Urinary bladder (tissue), 4 donors: Measurements from ENCODE around the gene TMEM63A. TPM values are rescaled to one million over a fixed set of nuclear protein-coding genes. Genes with fewer than 3 reads are reported as not detected.

Source experiments
- DNase-seq: peaks from one replicate; pipeline ENCODE4 v3.0.0-alpha.2; 2015; ENCODE audit errors: extremely low spot score
- H3K27ac ChIP-seq: one replicate; pipeline ENCODE4 v1.5.1; 2013; ENCODE audit warnings: low read depth, mild to moderate bottlenecking, moderate library complexity
- H3K36me3 ChIP-seq: one replicate; pipeline ENCODE4 v1.6.1; 2013; ENCODE audit warnings: mild to moderate bottlenecking, moderate library complexity; ENCODE audit not compliant: insufficient read depth
- H3K4me1 ChIP-seq: one replicate; pipeline ENCODE4 v1.6.1; 2013; ENCODE audit warnings: mild to moderate bottlenecking, moderate library complexity; ENCODE audit not compliant: insufficient read depth
- H3K4me3 ChIP-seq: one replicate; pipeline ENCODE4 v1.5.1; 2013; ENCODE audit warnings: low read depth, low read length
- WGBS: extraction: QIAGEN DNeasy Blood & Tissue Kit; methylation state at CpG from one replicate; pipeline ENCODE4 v1.1.7; 2013; 5-methylcytosine and 5-hydroxymethylcytosine counted together
- polyA plus RNA-seq: library from polyadenylated mRNA; stranded (reverse); fragments of 200-250 nt; gene quantifications from one replicate; pipeline ENCODE4 v1.2.3, GENCODE V29; 2013
- total RNA-seq: library from RNA; depleted of rRNA; stranded (reverse); fragments of >200 nt; gene quantifications from one replicate; pipeline ENCODE4 v1.2.3, GENCODE V29; 2014
- donor health status: healthy with polysubstance abuse.
- donor health status: healthy.

Gene TMEM63A
- total and polyA plus RNA-seq, 2 donors = 28.1 to 53.7 TPM

- Histone ChIP-seq H3K4me1 (no peaks in the 10 kb centered on the region), H3K27ac (no peak overlapping the region), H3K36me3 (no peaks in the 10 kb centered on the region), H3K4me3 (no peak overlapping the region)
- no peak for DNase-seq
- WGBS = 89% methylated on average over 5 of the region's 5 CpGs
Measured at GRCh38 chr1:225917536-225917935, 35.4 kb upstream of the TMEM63A start.

- no peak overlapping the region for H3K27ac ChIP-seq
- H3K36me3 ChIP-seq = no peaks in the 10 kb centered on the region
- DNase-seq = no peak
- 92% methylated on average over 3 of the region's 3 CpGs for WGBS
- H3K4me1 ChIP-seq = no peaks in the 10 kb centered on the region
- H3K4me3 ChIP-seq = no peak overlapping the region
Measured at GRCh38 chr1:225917101-225917500, 34.9 kb upstream of the TMEM63A start.

- Histone ChIP-seq H3K36me3 (no peaks in the 10 kb centered on the region), H3K27ac (no peak overlapping the region), H3K4me3 (no peak overlapping the region), H3K4me1 (no peaks in the 10 kb centered on the region)
- DNase-seq = no peak
- WGBS = 76% methylated on average over 7 of the region's 7 CpGs
Measured at GRCh38 chr1:225915538-225915991, 33.4 kb upstream of the TMEM63A start.

- no peak for DNase-seq
- H3K27ac ChIP-seq = no peak overlapping the region
- no peaks in the 10 kb centered on the region for H3K4me1 ChIP-seq
- no peaks in the 10 kb centered on the region for H3K36me3 ChIP-seq
- 82% methylated on average over 6 of the region's 6 CpGs for WGBS
- no peak overlapping the region for H3K4me3 ChIP-seq
Measured at GRCh38 chr1:225914947-225915346, 32.8 kb upstream of the TMEM63A start.

- Histone ChIP-seq H3K4me3 (no peak overlapping the region), H3K27ac (no peak overlapping the region), H3K36me3 (no peaks in the 10 kb centered on the region), H3K4me1 (no peaks in the 10 kb centered on the region)
- no peak for DNase-seq
- 90% methylated on average over 6 of the region's 6 CpGs for WGBS
Measured at GRCh38 chr1:225914391-225914790, 32.2 kb upstream of the TMEM63A start.

- Histone ChIP-seq H3K4me1 (no peaks in the 10 kb centered on the region), H3K27ac (no peak overlapping the region), H3K4me3 (no peak overlapping the region), H3K36me3 (no peaks in the 10 kb centered on the region)
- WGBS = 38% methylated on average over 53 of the region's 53 CpGs
- DNase-seq = no peak
Measured at GRCh38 chr1:225911191-225912130, 29.3 kb upstream of the TMEM63A start.

- H3K36me3 ChIP-seq = no peaks in the 10 kb centered on the region
- no peak for DNase-seq
- 100% methylated on average over 1 of the region's 1 CpG for WGBS
- H3K27ac ChIP-seq = no peak overlapping the region
- H3K4me1 ChIP-seq = no peaks in the 10 kb centered on the region
- no peak overlapping the region for H3K4me3 ChIP-seq
Measured at GRCh38 chr1:225909477-225909876, 27.3 kb upstream of the TMEM63A start.

- H3K36me3 ChIP-seq = no peaks in the 10 kb centered on the region
- 62% methylated on average over 2 of the region's 2 CpGs for WGBS
- DNase-seq = no peak
- H3K27ac ChIP-seq = no peak overlapping the region
- H3K4me3 ChIP-seq = no peak overlapping the region
- no peaks in the 10 kb centered on the region for H3K4me1 ChIP-seq
Measured at GRCh38 chr1:225908773-225909172, 26.6 kb upstream of the TMEM63A start.

- Histone ChIP-seq H3K4me1 (no peaks in the 10 kb centered on the region), H3K36me3 (no peaks in the 10 kb centered on the region), H3K27ac (no peak overlapping the region), H3K4me3 (no peak overlapping the region)
- DNase-seq = no peak
- WGBS = 82% methylated on average over 5 of the region's 5 CpGs
Measured at GRCh38 chr1:225908013-225908640, 25.9 kb upstream of the TMEM63A start.

GRCh38 chr1:225907341-225907740 is 25.2 kb upstream of the TMEM63A start:
- DNase-seq = no peak
- 94% methylated on average over 7 of the region's 7 CpGs for WGBS
- H3K36me3 ChIP-seq = no peaks in the 10 kb centered on the region
- no peaks in the 10 kb centered on the region for H3K4me1 ChIP-seq
- H3K27ac ChIP-seq = no peak overlapping the region
- no peak overlapping the region for H3K4me3 ChIP-seq

GRCh38 chr1:225906467-225906866 is 24.3 kb upstream of the TMEM63A start:
- 93% methylated on average over 6 of the region's 6 CpGs for WGBS
- no peak for DNase-seq
- Histone ChIP-seq H3K27ac (no peak overlapping the region), H3K4me3 (no peak overlapping the region), H3K4me1 (no peaks in the 10 kb centered on the region), H3K36me3 (no peaks in the 10 kb centered on the region)

- no peak overlapping the region for H3K27ac ChIP-seq
- no peak for DNase-seq
- no peak overlapping the region for H3K4me3 ChIP-seq
- 84% methylated on average over 4 of the region's 4 CpGs for WGBS
- H3K36me3 ChIP-seq = no peaks in the 10 kb centered on the region
- H3K4me1 ChIP-seq = no peaks in the 10 kb centered on the region
Measured at GRCh38 chr1:225903623-225904022, 21.4 kb upstream of the TMEM63A start.

GRCh38 chr1:225899044-225899925 is 17.1 kb upstream of the TMEM63A start:
- Histone ChIP-seq H3K27ac (no peak overlapping the region), H3K36me3 (no peaks in the 10 kb centered on the region), H3K4me3 (no peak overlapping the region), H3K4me1 (no peaks in the 10 kb centered on the region)
- DNase-seq = no peak
- 56% methylated on average over 4 of the region's 4 CpGs for WGBS
